ENCODE results near the gene SLC16A9. TPM values are rescaled to one million over a fixed set of nuclear protein-coding genes. Genes with fewer than 3 reads are reported as not detected.

The SLC16A9 gene, protein sequence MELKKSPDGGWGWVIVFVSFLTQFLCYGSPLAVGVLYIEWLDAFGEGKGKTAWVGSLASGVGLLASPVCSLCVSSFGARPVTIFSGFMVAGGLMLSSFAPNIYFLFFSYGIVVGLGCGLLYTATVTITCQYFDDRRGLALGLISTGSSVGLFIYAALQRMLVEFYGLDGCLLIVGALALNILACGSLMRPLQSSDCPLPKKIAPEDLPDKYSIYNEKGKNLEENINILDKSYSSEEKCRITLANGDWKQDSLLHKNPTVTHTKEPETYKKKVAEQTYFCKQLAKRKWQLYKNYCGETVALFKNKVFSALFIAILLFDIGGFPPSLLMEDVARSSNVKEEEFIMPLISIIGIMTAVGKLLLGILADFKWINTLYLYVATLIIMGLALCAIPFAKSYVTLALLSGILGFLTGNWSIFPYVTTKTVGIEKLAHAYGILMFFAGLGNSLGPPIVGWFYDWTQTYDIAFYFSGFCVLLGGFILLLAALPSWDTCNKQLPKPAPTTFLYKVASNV
- total RNA-seq: under 1 TPM; 0.17 to 0.82 (median 0.39) TPM

DNA sequence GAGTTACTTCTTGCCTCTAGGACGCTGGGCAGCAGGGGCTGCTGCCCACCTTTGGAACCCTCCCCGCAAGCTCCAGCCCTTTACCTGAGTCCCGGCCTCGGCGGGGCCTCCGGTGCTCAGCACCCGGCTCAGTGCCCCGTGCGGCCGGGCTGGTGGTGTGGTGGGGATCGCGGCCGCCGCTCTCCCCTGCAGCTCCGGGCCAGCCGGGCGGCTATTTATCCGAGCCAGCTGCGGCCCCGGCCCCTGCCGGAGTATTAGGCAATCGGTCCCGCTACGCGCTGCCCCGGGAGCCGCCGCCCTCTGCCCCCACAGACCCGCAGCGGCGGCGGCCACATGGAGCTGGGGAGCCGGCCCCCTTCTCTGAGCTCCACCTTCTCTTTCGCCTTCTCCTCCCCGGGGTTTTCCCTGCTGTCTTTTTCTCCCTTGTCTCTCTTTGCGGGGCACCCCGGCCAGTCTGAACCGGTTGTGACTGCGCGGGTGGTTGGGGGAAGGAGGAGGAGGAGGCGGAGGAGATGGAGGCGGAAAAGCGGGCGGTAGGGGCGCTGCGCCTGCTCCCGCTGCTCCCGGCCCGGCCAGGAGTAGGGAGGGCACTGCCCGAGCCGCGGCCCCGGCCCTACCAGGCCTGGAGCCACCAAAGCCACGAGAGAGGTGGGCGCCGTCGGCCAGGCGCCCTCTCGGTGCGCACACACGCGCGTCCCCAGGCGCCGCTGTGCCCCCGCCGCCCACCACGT, at the start of gene SLC16A9:
TSS of gene SLC16A9 (minus strand) at position 456 of the 731 bp plus-strand sequence. CDS start 25,559 bp downstream, outside the sequence.
- TF ChIP-seq, protein P1, sequence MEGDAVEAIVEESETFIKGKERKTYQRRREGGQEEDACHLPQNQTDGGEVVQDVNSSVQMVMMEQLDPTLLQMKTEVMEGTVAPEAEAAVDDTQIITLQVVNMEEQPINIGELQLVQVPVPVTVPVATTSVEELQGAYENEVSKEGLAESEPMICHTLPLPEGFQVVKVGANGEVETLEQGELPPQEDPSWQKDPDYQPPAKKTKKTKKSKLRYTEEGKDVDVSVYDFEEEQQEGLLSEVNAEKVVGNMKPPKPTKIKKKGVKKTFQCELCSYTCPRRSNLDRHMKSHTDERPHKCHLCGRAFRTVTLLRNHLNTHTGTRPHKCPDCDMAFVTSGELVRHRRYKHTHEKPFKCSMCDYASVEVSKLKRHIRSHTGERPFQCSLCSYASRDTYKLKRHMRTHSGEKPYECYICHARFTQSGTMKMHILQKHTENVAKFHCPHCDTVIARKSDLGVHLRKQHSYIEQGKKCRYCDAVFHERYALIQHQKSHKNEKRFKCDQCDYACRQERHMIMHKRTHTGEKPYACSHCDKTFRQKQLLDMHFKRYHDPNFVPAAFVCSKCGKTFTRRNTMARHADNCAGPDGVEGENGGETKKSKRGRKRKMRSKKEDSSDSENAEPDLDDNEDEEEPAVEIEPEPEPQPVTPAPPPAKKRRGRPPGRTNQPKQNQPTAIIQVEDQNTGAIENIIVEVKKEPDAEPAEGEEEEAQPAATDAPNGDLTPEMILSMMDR (IDR thresholded peaks at IDR 0.05; ENCODE audit: low read depth): no peak

DNA sequence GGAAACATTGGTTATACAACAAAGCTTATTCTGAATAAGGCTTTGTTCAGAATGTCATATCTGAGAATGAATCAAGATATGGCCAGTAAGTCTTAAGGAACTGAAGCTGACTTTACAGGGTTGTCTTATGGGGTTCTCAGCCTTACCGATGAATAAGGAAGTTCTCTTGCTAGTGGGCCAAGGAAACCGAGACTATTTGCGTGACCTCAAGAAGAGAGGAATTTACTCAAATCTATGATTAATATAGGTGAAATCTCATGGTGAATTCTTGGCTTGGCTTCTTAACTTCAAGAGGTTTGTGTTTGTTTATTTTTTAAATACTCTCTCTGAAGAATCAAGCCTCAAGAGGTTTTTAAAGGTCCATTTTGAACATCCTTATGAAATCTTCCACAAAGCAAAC, 48.3 kb upstream of the SLC16A9 start:
- TF ChIP-seq, protein P1 (IDR thresholded peaks at IDR 0.05; ENCODE audit: low read depth): no peak

DNA sequence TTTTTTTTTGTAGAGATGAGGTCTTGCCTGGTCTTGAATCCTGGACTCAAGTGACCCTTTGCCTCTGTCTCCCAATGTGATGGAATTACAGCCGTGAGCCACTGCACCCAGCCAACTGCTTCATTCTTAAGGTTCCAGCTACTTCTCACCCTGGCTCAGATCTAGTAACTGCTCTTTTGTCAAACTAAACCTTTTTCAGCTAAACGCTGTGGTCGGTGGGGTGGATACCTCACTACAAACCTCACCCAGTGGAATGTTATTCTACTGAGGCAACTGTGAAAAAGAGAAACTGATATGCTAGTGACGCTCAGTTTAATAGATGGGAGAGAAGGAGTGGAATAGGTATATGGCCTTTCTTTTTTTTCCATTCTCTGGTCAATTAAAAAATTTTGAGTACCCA, 45.3 kb upstream of the SLC16A9 start:
- TF ChIP-seq, protein P1 (IDR thresholded peaks at IDR 0.05; ENCODE audit: low read depth): no peak

DNA sequence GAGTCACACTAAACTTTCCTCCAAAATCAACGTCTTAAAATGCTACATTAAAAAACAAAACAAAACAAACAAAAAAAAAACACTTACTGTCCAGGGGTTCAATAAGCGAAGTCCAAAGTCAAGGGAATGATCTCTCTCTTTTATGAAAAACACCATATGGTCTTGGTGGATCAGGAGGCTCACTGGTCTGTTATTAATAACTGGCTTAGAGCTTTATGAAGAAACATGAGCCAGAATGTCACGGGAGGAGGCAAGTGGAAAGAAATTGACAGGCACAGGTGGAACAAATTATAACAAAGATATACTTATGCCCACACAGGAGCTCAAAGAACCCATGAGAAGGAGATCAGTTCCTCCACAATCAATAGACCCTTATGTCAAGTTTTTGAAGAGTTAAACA, 43.6 kb upstream of the SLC16A9 start, which contains the start of gene MRLN:
TSS of gene MRLN (minus strand) at position 189 of the 400 bp plus-strand sequence.
- TF ChIP-seq, protein P1 (IDR thresholded peaks at IDR 0.05; ENCODE audit: low read depth): no peak

DNA sequence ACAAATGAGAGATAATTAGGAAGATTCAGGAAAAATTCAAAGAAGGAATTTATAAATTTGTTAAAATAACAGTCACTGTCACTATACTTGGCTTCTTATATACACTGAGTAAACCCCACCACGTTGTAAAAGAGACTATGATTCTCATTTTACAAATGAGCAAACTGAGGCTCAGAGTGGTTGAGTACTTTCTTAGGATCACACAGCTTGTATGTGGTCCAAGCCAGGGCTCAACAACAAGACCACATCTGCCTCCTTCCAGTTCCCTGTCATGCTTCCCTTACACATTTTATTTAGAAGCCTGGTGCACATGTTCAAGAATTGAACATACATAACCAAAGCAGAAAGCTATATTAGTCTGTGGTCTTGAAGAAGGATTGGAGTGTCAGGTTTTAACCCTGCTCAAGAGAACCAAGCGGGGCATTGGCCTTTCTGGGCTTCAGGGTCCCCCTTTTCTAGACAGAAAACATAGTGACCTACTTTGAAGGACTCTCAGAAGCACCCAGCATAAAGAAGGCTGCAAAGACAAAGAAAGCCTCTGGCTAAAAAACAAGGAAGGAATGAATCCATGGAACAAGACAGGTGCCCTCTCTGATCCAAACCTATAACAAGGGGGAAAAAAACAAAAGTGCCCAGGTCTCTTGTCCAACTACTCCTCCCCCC, 42.8 kb upstream of the SLC16A9 start:
- TF ChIP-seq, protein P1 (IDR thresholded peaks at IDR 0.05; ENCODE audit: low read depth): no peak

DNA sequence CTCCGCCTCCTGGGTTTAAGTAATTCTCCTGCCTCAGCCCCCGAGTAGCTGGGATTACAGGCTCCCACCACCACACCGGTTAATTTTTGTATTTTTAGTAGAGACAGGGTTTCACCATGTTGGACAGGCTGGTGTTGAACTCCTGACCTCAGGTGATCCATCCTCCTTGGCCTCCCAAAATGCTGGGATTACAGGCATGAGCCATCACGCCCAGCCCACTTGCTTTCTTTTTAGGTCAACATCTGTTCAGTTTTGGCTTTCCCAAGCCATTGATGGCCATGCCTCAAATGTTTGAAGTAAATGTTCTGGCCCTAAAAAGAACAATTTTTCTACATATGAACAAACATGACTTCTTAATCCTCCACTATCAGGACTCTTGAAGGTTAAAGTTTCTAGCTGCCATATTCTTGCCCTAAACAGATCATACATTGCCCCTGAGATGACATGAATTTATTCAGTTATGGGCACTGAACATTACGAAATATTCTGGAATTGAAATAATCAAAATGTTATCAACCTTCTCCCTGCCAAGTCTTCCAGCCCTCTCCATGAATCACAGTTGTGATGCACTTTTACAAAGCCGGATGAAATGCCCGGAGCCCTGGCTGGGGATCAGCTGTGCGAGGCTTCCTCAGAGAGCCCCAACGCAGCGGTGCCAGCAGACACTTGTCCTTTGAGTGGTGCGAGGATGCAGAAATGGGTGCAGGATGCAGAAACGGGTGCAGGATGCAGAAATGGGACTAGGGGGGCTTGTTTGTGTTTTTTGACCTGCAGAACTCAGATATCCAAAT, 40.7 kb upstream of the SLC16A9 start:
- TF ChIP-seq, protein P1 (IDR thresholded peaks at IDR 0.05; ENCODE audit: low read depth): no peak
